ENCODE measurements around the gene PGAP2. TPM values are rescaled to one million over a fixed set of nuclear protein-coding genes. Genes with fewer than 3 reads are reported as not detected.
A peak's percentile ranks its signal among the peaks of the same experiment; 100 is the strongest.

PGAP2 gene
- total RNA-seq, 1 donor from 2014 or later: 20.3 TPM

GRCh38 chr11:3823303-3823702 is 14.9 kb downstream of the PGAP2 start:
- Mint-ChIP-seq H3K27ac (ENCODE audit: unreplicated experiment) (no peak overlapping the region), H3K27me3 (ENCODE audit: unreplicated experiment) (no peaks in the 10 kb centered on the region), H3K4me3 (ENCODE audit: unreplicated experiment) (no peak overlapping the region), H3K9me3 (ENCODE audit: unreplicated experiment) (no peaks in the 10 kb centered on the region), H3K36me3 (ENCODE audit: unreplicated experiment) (peaks cover 16% of the 10 kb centered on the region), H3K4me1 (ENCODE audit: unreplicated experiment) (peaks cover 2% of the 10 kb centered on the region)
- no peak for DNase-seq (ENCODE audit: extremely low spot score, unreplicated experiment)
- no peak for TF ChIP-seq CTCF (IDR thresholded peaks at IDR 0.05)

- no peak for TF ChIP-seq CTCF (IDR thresholded peaks at IDR 0.05)
- no peak overlapping the region for H3K4me3 Mint-ChIP-seq (ENCODE audit: unreplicated experiment)
- H3K27ac Mint-ChIP-seq (ENCODE audit: unreplicated experiment): no peak overlapping the region
- DNase-seq (ENCODE audit: extremely low spot score, unreplicated experiment): no peak
- H3K36me3 Mint-ChIP-seq (ENCODE audit: unreplicated experiment): peaks cover 16% of the 10 kb centered on the region
- no peaks in the 10 kb centered on the region for H3K9me3 Mint-ChIP-seq (ENCODE audit: unreplicated experiment)
- peaks cover 2% of the 10 kb centered on the region for H3K4me1 Mint-ChIP-seq (ENCODE audit: unreplicated experiment)
- H3K27me3 Mint-ChIP-seq (ENCODE audit: unreplicated experiment): no peaks in the 10 kb centered on the region
Observed at GRCh38 chr11:3823762-3824506, 15.6 kb downstream of the PGAP2 start.

GRCh38 chr11:3824714-3825472 is 16.5 kb downstream of the PGAP2 start:
- no peak for DNase-seq (ENCODE audit: extremely low spot score, unreplicated experiment)
- peak; percentile 49 for TF ChIP-seq CTCF (IDR thresholded peaks at IDR 0.05)
- Mint-ChIP-seq H3K4me3 (ENCODE audit: unreplicated experiment) (no peak overlapping the region), H3K9me3 (ENCODE audit: unreplicated experiment) (no peaks in the 10 kb centered on the region), H3K27me3 (ENCODE audit: unreplicated experiment) (no peaks in the 10 kb centered on the region), H3K36me3 (ENCODE audit: unreplicated experiment) (peaks cover 16% of the 10 kb centered on the region), H3K4me1 (ENCODE audit: unreplicated experiment) (peaks cover 2% of the 10 kb centered on the region), H3K27ac (ENCODE audit: unreplicated experiment) (no peak overlapping the region)

- no peak for TF ChIP-seq CTCF (IDR thresholded peaks at IDR 0.05)
- no peak for DNase-seq (ENCODE audit: extremely low spot score, unreplicated experiment)
- no peaks in the 10 kb centered on the region for H3K27me3 Mint-ChIP-seq (ENCODE audit: unreplicated experiment)
- peaks cover 19% of the 10 kb centered on the region for H3K36me3 Mint-ChIP-seq (ENCODE audit: unreplicated experiment)
- no peaks in the 10 kb centered on the region for H3K9me3 Mint-ChIP-seq (ENCODE audit: unreplicated experiment)
- no peak overlapping the region for H3K27ac Mint-ChIP-seq (ENCODE audit: unreplicated experiment)
- H3K4me1 Mint-ChIP-seq (ENCODE audit: unreplicated experiment): peaks cover 2% of the 10 kb centered on the region
- no peak overlapping the region for H3K4me3 Mint-ChIP-seq (ENCODE audit: unreplicated experiment)
Observed at GRCh38 chr11:3825473-3826154, 17.3 kb downstream of the PGAP2 start.

- no peak for TF ChIP-seq CTCF (IDR thresholded peaks at IDR 0.05)
- no peak overlapping the region for H3K4me3 Mint-ChIP-seq (ENCODE audit: unreplicated experiment)
- no peak overlapping the region for H3K27ac Mint-ChIP-seq (ENCODE audit: unreplicated experiment)
- peaks cover 23% of the 10 kb centered on the region for H3K36me3 Mint-ChIP-seq (ENCODE audit: unreplicated experiment)
- no peaks in the 10 kb centered on the region for H3K27me3 Mint-ChIP-seq (ENCODE audit: unreplicated experiment)
- no peak for DNase-seq (ENCODE audit: extremely low spot score, unreplicated experiment)
- peaks cover 2% of the 10 kb centered on the region for H3K4me1 Mint-ChIP-seq (ENCODE audit: unreplicated experiment)
- no peaks in the 10 kb centered on the region for H3K9me3 Mint-ChIP-seq (ENCODE audit: unreplicated experiment)
Observed at GRCh38 chr11:3826721-3827120, 18.4 kb downstream of the PGAP2 start.
